Body of pancreas (tissue), 4 donors: ENCODE measurements around the gene TALDO1. TPM values are rescaled to one million over a fixed set of nuclear protein-coding genes. Genes with fewer than 3 reads are reported as not detected.
A peak's percentile ranks its signal among the peaks of the same experiment; 100 is the strongest.

ENCODE experiments used
- ATAC-seq: fragments of 150-250 bp; one replicate; pipeline ENCODE4 v1.9.1; 2016
- DNase-seq, 4 donors: peaks; one replicate each; pipeline ENCODE4 v3.0.0-alpha.2; 2019
- H3K27ac ChIP-seq, 4 donors: fragments of 200-600 bp; sonication (generic); 1 replicate in 3 of 4; 2 replicates in 1 of 4; pipeline versions ENCODE4 v1.5.1 to v1.6.1; 2016 to 2019; ENCODE audit warnings: mild to moderate bottlenecking in 1 of 4, mixed read lengths in 1 of 4, moderate library complexity in 1 of 4
- H3K27me3 ChIP-seq, 2 donors: fragments of 200-600 bp; sonication (generic); one replicate each; pipeline ENCODE4 v1.6.0; 2016; ENCODE audit warnings: mild to moderate bottlenecking in 1 of 2
- H3K36me3 ChIP-seq, 2 donors: fragments of 200-600 bp; sonication (generic); replicated peaks in 1 of 2; 2 replicates each; pipeline ENCODE4 v1.5.1; 2016; ENCODE audit warnings: low read depth in 2 of 2; ENCODE audit not compliant: insufficient read depth in 1 of 2
- H3K4me1 ChIP-seq: fragments of 200-600 bp; sonication (generic); one replicate; pipeline ENCODE4 v1.6.0; 2016
- H3K4me3 ChIP-seq, 2 donors: fragments of 200-600 bp; sonication (generic); 1 replicate in 1 of 2; 2 replicates in 1 of 2; pipeline ENCODE4 v1.5.1; 2016 to 2019
- H3K9me3 ChIP-seq, 3 donors: fragments of 200-600 bp; sonication (generic); 1 replicate in 2 of 3; 2 replicates in 1 of 3; pipeline ENCODE4 v1.5.1; 2016
- CTCF ChIP-seq, 7 experiments: fragments of 450-650 bp in 4 of 7; fragments of 200-600 bp in 3 of 7; sonication (generic) in 3 of 7; IDR thresholded peaks; one replicate each; pipeline ENCODE4 v1.5.1; 2016 to 2019; ENCODE audit warnings: antibody characterized with exemption in 7 of 7
- POLR2A ChIP-seq, 3 donors: fragments of 450-650 bp; IDR thresholded peaks; one replicate each; pipeline ENCODE4 v1.6.1; 2016; ENCODE audit warnings: antibody characterized with exemption in 3 of 3, mild to moderate bottlenecking in 2 of 3
- WGBS, 2 donors: methylation state at CpG; one replicate each; pipeline ENCODE4 v1.1.5; 2017; 5-methylcytosine and 5-hydroxymethylcytosine counted together
- intact Hi-C: fragments of 100-400 bp; cut with DNase I; formaldehyde crosslinking; loops from one replicate; pipeline ENCODE4 v1.15.1; 2023
- total RNA-seq, 2 donors: library from RNA; depleted of rRNA; stranded (reverse); fragments of >200 nt; gene quantifications; one replicate each; pipeline ENCODE4 v1.1.0, GENCODE V29; 2016

TALDO1 gene
- total RNA-seq, 2 donors from 2014 or later: 78.9 to 119 TPM

DNA sequence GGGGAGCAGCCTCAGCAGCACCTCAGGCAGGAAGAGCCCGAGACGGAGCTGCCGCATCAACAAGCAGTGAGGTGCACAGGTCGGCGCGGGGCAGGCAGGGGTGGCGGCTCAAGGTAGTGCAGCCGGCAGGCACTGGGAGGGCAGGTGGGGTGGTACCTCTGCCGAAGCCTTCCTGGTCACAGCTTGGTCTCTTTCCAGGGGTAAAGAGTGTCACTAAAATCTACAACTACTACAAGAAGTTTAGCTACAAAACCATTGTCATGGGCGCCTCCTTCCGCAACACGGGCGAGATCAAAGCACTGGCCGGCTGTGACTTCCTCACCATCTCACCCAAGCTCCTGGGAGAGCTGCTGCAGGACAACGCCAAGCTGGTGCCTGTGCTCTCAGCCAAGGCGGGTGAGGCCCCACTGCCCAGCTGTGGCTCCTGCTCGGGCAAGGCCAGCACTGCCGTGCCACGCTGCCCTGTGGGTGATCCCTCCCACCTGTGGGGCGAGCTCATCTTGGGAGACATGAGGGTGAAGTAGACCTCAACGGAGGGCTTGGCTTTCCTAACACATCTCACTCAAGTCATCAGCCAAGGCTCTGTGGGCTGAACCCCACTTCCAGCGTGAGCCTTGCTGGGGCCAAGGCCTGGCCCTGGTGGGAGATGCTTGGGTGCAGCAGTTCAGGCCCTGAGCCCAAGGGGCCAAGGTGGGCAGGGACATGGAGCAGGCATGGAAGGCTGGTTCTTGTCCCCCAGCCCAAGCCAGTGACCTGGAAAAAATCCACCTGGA lies 16.5 kb downstream of the TALDO1 start:
- Histone ChIP-seq H3K27me3 (no peaks in the 10 kb centered on the region), H3K27ac (peak overlapping the region in 1 of 4 donors; percentile 56), H3K4me3 (no peak overlapping the region), H3K36me3 (peaks cover 0 to 27% of the 10 kb centered on the region in 2 donors), H3K9me3 (no peaks in the 10 kb centered on the region), H3K4me1 (peaks cover 7% of the 10 kb centered on the region)
- ATAC-seq: no peak
- intact Hi-C loops: no loop called here
- TF ChIP-seq CTCF (IDR thresholded peaks at IDR 0.05) (no peak), POLR2A (IDR thresholded peaks at IDR 0.05) (no peak)
- DNase-seq: no peak
- 87 to 89% methylated on average over 5 to 20 of the region's 22 CpGs for WGBS, 2 donors

DNA sequence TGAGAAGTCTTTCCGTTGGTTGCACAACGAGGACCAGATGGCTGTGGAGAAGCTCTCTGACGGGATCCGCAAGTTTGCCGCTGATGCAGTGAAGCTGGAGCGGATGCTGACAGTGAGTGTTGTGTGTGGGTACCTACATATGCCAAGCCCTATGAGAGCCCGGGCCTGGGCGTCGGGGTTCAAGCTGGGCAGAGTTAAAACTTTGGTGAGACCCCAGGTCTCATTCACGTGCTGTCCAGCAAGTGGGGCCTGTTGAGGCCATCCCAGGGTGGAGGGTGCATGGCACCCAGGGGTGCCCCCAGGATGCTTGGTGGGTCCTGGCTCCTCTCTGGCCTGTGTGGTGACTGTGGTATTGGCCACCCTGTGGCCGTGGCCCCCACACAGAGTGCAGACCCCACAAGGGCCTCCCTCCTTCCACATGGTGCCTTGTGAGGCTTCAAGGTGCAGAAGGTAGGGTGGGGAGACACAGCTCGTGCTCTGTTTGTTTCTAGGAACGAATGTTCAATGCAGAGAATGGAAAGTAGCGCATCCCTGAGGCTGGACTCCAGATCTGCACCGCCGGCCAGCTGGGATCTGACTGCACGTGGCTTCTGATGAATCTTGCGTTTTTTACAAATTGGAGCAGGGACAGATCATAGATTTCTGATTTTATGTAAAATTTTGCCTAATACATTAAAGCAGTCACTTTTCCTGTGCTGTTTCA lies 17.2 kb downstream of the TALDO1 start:
- H3K27ac ChIP-seq: no peak overlapping the region
- no peaks in the 10 kb centered on the region for H3K27me3 ChIP-seq
- H3K4me1 ChIP-seq: peaks cover 7% of the 10 kb centered on the region
- H3K4me3 ChIP-seq: no peak overlapping the region
- no peak for DNase-seq
- no peak for TF ChIP-seq POLR2A (IDR thresholded peaks at IDR 0.05)
- no peak for TF ChIP-seq CTCF (IDR thresholded peaks at IDR 0.05)
- intact Hi-C loops: no loop called here
- no peaks in the 10 kb centered on the region for H3K9me3 ChIP-seq
- ATAC-seq: no peak
- 85 to 86% methylated on average over 11 to 18 of the region's 18 CpGs for WGBS, 2 donors
- H3K36me3 ChIP-seq: peaks cover 0 to 22% of the 10 kb centered on the region in 2 donors

- DNase-seq (peak; percentile 66 to 75 (median 68)), ATAC-seq (peak; percentile 52)
- H3K4me3 ChIP-seq: no peak overlapping the region
- TF ChIP-seq POLR2A (IDR thresholded peaks at IDR 0.05): no peak
- peak; percentile 37 to 79 (median 69) for TF ChIP-seq CTCF (IDR thresholded peaks at IDR 0.05)
- no peaks in the 10 kb centered on the region for H3K9me3 ChIP-seq
- H3K4me1 ChIP-seq: peaks cover 7% of the 10 kb centered on the region
- 69 to 70% methylated on average over 18 to 19 of the region's 19 CpGs for WGBS, 2 donors
- no peaks in the 10 kb centered on the region for H3K27me3 ChIP-seq
- peaks cover 0 to 16% of the 10 kb centered on the region in 2 donors for H3K36me3 ChIP-seq
- H3K27ac ChIP-seq: no peak overlapping the region
- intact Hi-C loops: no loop called here
Observed at GRCh38 chr11:765025-765801, 17.9 kb downstream of the TALDO1 start.

- 94 to 97% methylated on average over 6 to 8 of the region's 8 CpGs for WGBS, 2 donors
Observed at GRCh38 chr11:765802-766091, 18.5 kb downstream of the TALDO1 start.

More at GRCh38 chr11:765802-766091, 18.5 kb downstream of the TALDO1 start:
- ATAC-seq (no peak), DNase-seq (no peak)
- Histone ChIP-seq H3K4me1 (peaks cover 7% of the 10 kb centered on the region), H3K27ac (no peak overlapping the region), H3K9me3 (no peaks in the 10 kb centered on the region), H3K27me3 (no peaks in the 10 kb centered on the region), H3K4me3 (no peak overlapping the region), H3K36me3 (peaks cover 0 to 17% of the 10 kb centered on the region in 2 donors)
- intact Hi-C loops: no loop called here
- TF ChIP-seq POLR2A (IDR thresholded peaks at IDR 0.05): no peak
- no peak for TF ChIP-seq CTCF (IDR thresholded peaks at IDR 0.05)
